Measurements from ENCODE around the gene CRAMP1. TPM values are rescaled to one million over a fixed set of nuclear protein-coding genes. Genes with fewer than 3 reads are reported as not detected.

The CRAMP1 gene
- total and polyA plus RNA-seq, 2 of the 8 experiments (the other 6 are each of a cell fraction or from before 2014, with no cell fraction given) = 19.2 to 23.2 TPM

DNA sequence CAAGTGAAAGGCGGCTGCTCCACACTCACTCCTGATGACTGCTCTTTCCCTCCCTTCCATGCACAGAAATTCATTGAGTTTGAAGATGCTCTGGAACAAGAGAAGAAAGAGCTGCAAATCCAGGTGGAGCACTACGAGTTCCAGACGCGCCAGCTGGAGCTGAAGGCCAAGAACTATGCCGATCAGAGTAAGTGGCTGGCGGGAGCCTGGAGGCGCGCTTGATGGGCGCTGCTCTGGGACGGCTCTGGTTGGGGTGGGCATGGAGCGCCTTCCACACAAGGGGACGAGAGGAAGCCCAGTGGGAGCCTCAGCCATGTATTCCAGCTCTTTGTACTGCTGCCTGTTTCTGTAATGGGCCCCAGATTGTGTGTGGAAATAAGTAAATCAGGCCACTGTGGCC is 112.3 kb downstream of the CRAMP1 start:
- H2AK5ac ChIP-seq (ENCODE audit: low read depth, low read length) = no peak overlapping the region
- H3K4me3 ChIP-seq (ENCODE audit: extremely low read depth in 1 of 4, insufficient read depth in 2 of 4, low read depth in 3 of 4, low read length in 4 of 4) = no peak overlapping the region
- ChIA-PET CTCF (ENCODE audit: partially characterized antibody) (interaction anchor here (0.8 to 2.8 kb wide), 8 partner anchors 34 to 398 kb away, joined by 3 to 21 read pairs (median 4); partner anchors contain the start of gene JPT2), POLR2A (ENCODE audit: partially characterized antibody) (interaction anchor here (0.6 to 2.0 kb wide), 5 partner anchors 8 to 48 kb away, joined by 3 to 7 read pairs (median 4); partner anchors contain the start of genes EME2 and MRPS34)
- no peaks in the 10 kb centered on the region for H3K9me3 ChIP-seq (ENCODE audit: insufficient read depth in 2 of 2, low read depth in 1 of 2, low read length in 1 of 2)
- no peaks in the 10 kb centered on the region for H3K23me2 ChIP-seq (ENCODE audit: low read depth, low read length)
- H2AFZ ChIP-seq (ENCODE audit: low read length) = no peak overlapping the region
- no peak overlapping the region for H2BK20ac ChIP-seq (ENCODE audit: low read length)
- H3K36me3 ChIP-seq (ENCODE audit: control insufficient read depth in 2 of 4, insufficient read depth in 4 of 4, low read length in 3 of 4) = peaks cover 0 to 4% (median 1%) of the 10 kb centered on the region in 4 experiments; a peak in 4 of 8 replicates
- H3K79me2 ChIP-seq (ENCODE audit: control insufficient read depth in 1 of 2, insufficient read depth in 2 of 2, low read length in 2 of 2) = no peaks in the 10 kb centered on the region; a peak in 2 of 4 replicates
- no peak overlapping the region for H4K91ac ChIP-seq (replicated peaks; ENCODE audit: insufficient read length, low read length)
- H2BK120ac ChIP-seq (replicated peaks; ENCODE audit: low read depth, low read length) = no peak overlapping the region
- peaks cover 0 to 16% of the 10 kb centered on the region in 2 experiments for H4K20me1 ChIP-seq (replicated peaks in 1 of 2; ENCODE audit: control insufficient read depth in 1 of 2, insufficient read depth in 2 of 2, low read length in 2 of 2)
- H3K79me1 ChIP-seq (ENCODE audit: low read depth, low read length) = peaks cover 7% of the 10 kb centered on the region
- 0 out of 7 replicates have a peak, but pooled peaks cover 0 to 2% (median 0%) of the 10 kb centered on the region in 4 experiments for H3K4me1 ChIP-seq (replicated peaks in 1 of 4; ENCODE audit: control insufficient read depth in 3 of 4, insufficient read depth in 4 of 4, low read length in 3 of 4)
- no peak overlapping the region for H2BK5ac ChIP-seq (ENCODE audit: low read depth, low read length)
- H3K9ac ChIP-seq (replicated peaks in 1 of 4; ENCODE audit: extremely low read depth in 1 of 4, low read depth in 3 of 4, low read length in 3 of 4) = no peak overlapping the region; a peak in 1 of 7 replicates
- no peak overlapping the region for H2BK12ac ChIP-seq (ENCODE audit: low read depth, low read length)
- no peak overlapping the region for H4K5ac ChIP-seq (ENCODE audit: insufficient read length, low read depth, low read length)
- no peak overlapping the region for H3K27ac ChIP-seq (ENCODE audit: low read depth, low read length)
- H3K23ac ChIP-seq (ENCODE audit: insufficient read length) = no peak overlapping the region
- no peaks in the 10 kb centered on the region for H3K27me3 ChIP-seq (replicated peaks in 1 of 4; ENCODE audit: control insufficient read depth in 3 of 4, extremely low read depth in 1 of 4, insufficient read depth in 3 of 4, low read length in 3 of 4)
- no peak overlapping the region for H3K14ac ChIP-seq (ENCODE audit: insufficient read length)
- no peak overlapping the region for H3K18ac ChIP-seq (ENCODE audit: extremely low read depth, low read length)
- H3K56ac ChIP-seq (replicated peaks; ENCODE audit: insufficient read length, low read depth, low read length) = no peak overlapping the region
- H3K4ac ChIP-seq (replicated peaks; ENCODE audit: insufficient read length, low read depth, low read length) = no peak overlapping the region
- no peak overlapping the region for H3K4me2 ChIP-seq (ENCODE audit: insufficient read depth in 1 of 2, low read depth in 2 of 2, low read length in 2 of 2)
- no peak overlapping the region for H2BK15ac ChIP-seq (ENCODE audit: low read length)
- FAIRE-seq (no peak), DNase-seq (ENCODE audit: low read depth in 1 of 2, low spot score in 2 of 2) (no peak)
- 89% methylated on average over 12 of the region's 12 CpGs; no CpG with 5 or more reads in 1 of the 2 experiments for WGBS, 2 experiments (ENCODE audit: extremely low coverage in 1 of 2, insufficient coverage in 1 of 2, insufficient read length in 1 of 2, insufficient replicate concordance in 2 of 2, low coverage in 1 of 2, low lambda C conversion rate in 2 of 2, missing lambda C conversion rate in 1 of 2)
- no peak overlapping the region for H4K8ac ChIP-seq (ENCODE audit: extremely low read depth, insufficient read depth, low read length)
- no peak for TF ChIP-seq SP1 (IDR thresholded peaks at IDR 0.05; ENCODE audit: low read depth, low read length)
- TF ChIP-seq TBP (IDR thresholded peaks at IDR 0.05; ENCODE audit: low read depth, low read length) = no peak
- TF ChIP-seq SIRT6 (IDR thresholded peaks at IDR 0.05; ENCODE audit: low read length) = no peak
- no peak for TF ChIP-seq SP2 (IDR thresholded peaks at IDR 0.05; ENCODE audit: low read length)
- TF ChIP-seq JUN (IDR thresholded peaks at IDR 0.05; ENCODE audit: low read depth, low read length) = no peak
- no peak for TF ChIP-seq GTF2F1 (IDR thresholded peaks at IDR 0.05; ENCODE audit: borderline replicate concordance, low read depth, low read length)
- no peak for TF ChIP-seq BCL11A (IDR thresholded peaks at IDR 0.05; ENCODE audit: low read depth in 2 of 2, low read length in 2 of 2)
- TF ChIP-seq, protein P1, sequence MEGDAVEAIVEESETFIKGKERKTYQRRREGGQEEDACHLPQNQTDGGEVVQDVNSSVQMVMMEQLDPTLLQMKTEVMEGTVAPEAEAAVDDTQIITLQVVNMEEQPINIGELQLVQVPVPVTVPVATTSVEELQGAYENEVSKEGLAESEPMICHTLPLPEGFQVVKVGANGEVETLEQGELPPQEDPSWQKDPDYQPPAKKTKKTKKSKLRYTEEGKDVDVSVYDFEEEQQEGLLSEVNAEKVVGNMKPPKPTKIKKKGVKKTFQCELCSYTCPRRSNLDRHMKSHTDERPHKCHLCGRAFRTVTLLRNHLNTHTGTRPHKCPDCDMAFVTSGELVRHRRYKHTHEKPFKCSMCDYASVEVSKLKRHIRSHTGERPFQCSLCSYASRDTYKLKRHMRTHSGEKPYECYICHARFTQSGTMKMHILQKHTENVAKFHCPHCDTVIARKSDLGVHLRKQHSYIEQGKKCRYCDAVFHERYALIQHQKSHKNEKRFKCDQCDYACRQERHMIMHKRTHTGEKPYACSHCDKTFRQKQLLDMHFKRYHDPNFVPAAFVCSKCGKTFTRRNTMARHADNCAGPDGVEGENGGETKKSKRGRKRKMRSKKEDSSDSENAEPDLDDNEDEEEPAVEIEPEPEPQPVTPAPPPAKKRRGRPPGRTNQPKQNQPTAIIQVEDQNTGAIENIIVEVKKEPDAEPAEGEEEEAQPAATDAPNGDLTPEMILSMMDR (IDR thresholded peaks at IDR 0.05; ENCODE audit: control extremely low read depth in 1 of 3, insufficient read depth in 1 of 3, low read depth in 1 of 3, low read length in 3 of 3) = no peak
- TF ChIP-seq EP300 (IDR thresholded peaks at IDR 0.05; ENCODE audit: borderline replicate concordance in 1 of 2, low read depth in 2 of 2, low read length in 2 of 2) = no peak
- no peak for TF ChIP-seq RFX5 (IDR thresholded peaks at IDR 0.05; ENCODE audit: borderline replicate concordance, low read depth, low read length)
- no peak for TF ChIP-seq KDM1A (IDR thresholded peaks at IDR 0.05; ENCODE audit: borderline replicate concordance, low read length)
- TF ChIP-seq CBX5 (IDR thresholded peaks at IDR 0.05; ENCODE audit: low read depth, low read length) = no peak
